Left lung (tissue), 14 donors: ENCODE data around the gene MMP2. TPM values are rescaled to one million over a fixed set of nuclear protein-coding genes. Genes with fewer than 3 reads are reported as not detected.

ENCODE experiments used
- ATAC-seq: fragments of 200-7000 bp; cut with Tn5 transposase; one replicate; pipeline ENCODE4 v1.9.1; 2020; ENCODE audit warnings: moderate library complexity
- DNase-seq, 4 donors: peaks; one replicate each; pipeline ENCODE4 v3.0.0-alpha.2; 2013 to 2020
- H3K27ac ChIP-seq, 2 donors: fragments of 200-600 bp; sonication (generic) in 1 of 2; one replicate each; pipeline versions ENCODE4 v1.5.0 to v1.8.0; 2020 to 2021
- H3K27me3 ChIP-seq, 2 donors: fragments of 200-600 bp; sonication (generic) in 1 of 2; one replicate each; pipeline versions ENCODE4 v1.5.0 to v1.8.0; 2020 to 2021
- H3K36me3 ChIP-seq, 2 donors: fragments of 200-600 bp; sonication (generic) in 1 of 2; one replicate each; pipeline versions ENCODE4 v1.5.0 to v1.8.0; 2020 to 2021
- H3K4me1 ChIP-seq, 2 donors: fragments of 200-600 bp; one replicate each; pipeline ENCODE4 v1.8.0; 2021
- H3K4me3 ChIP-seq, 2 donors: fragments of 200-600 bp; sonication (generic) in 1 of 2; one replicate each; pipeline versions ENCODE4 v1.5.0 to v1.8.0; 2020 to 2021; ENCODE audit warnings: mild to moderate bottlenecking in 1 of 2
- H3K9me3 ChIP-seq, 2 donors: fragments of 200-600 bp; sonication (generic) in 1 of 2; one replicate each; pipeline versions ENCODE4 v1.5.0 to v1.8.0; 2020 to 2021
- CTCF ChIP-seq, 2 donors: fragments of 200-600 bp; sonication (generic) in 1 of 2; IDR thresholded peaks; one replicate each; pipeline versions ENCODE4 v1.5.0 to v1.8.0; 2021; ENCODE audit warnings: antibody characterized with exemption in 2 of 2
- intact Hi-C, 2 donors: fragments of 100-400 bp; cut with DNase I; formaldehyde crosslinking; loops; one replicate each; pipeline versions ENCODE4 v1.11.2 to v1.14.2; 2022
- long read RNA-seq, 12 donors: library from polyadenylated mRNA in 2 of 12; unstranded in 2 of 12; transcript quantifications; one replicate each; pipeline ENCODE4 v2.0.0 and lab custom pipeline, GENCODE V29; 2019 to 2026
- polyA plus RNA-seq, 6 donors: library from polyadenylated mRNA; unstranded; fragments of 120-200 nt; gene quantifications; one replicate each; pipeline ENCODE4 v1.2.1, GENCODE V29; 2013; ENCODE audit not compliant: insufficient read length in 6 of 6
- total RNA-seq, 2 donors: library from RNA; stranded (reverse); fragmentation: NEBNext Ultra II Directional; extraction: Animal tissue kit (Norgen Biotek cat#: 25700); gene quantifications; one replicate each; pipeline ENCODE4 v1.2.1, GENCODE V29; 2021
- donor health status: DM: no; HTN: yes; CAD: no.
- donor health status: DM: no; HTN: no; CAD: no.

MMP2 gene
- total RNA-seq (100 to 1,000 TPM; 300 to 606 TPM), polyA plus RNA-seq (100 to 1,000 TPM; 542 to 677 (median 609) TPM)
- long read RNA-seq, donor 1, transcript MMP2-201 (13 exons, 3,741 nt), result major isoform, 109 of 223 reads
- long read RNA-seq, donor 1, partial matches to known transcripts, result 109 of 223 reads
- long read RNA-seq, donor 1, other reads (novel, unspliced or antisense), result 5 of 223 reads
- long read RNA-seq, donor 2, transcript MMP2-201 (13 exons, 3,741 nt), result major isoform, 112 of 265 reads
- long read RNA-seq, donor 2, partial matches to known transcripts, result 133 of 265 reads
- long read RNA-seq, donor 2, other reads (novel, unspliced or antisense), result 20 of 265 reads
- long read RNA-seq, donor 3, transcript MMP2-201 (13 exons, 3,741 nt), result major isoform, 112 of 123 reads
- long read RNA-seq, donor 3, partial matches to known transcripts, result 11 of 123 reads
- long read RNA-seq, donor 3, other reads (novel, unspliced or antisense), result 0 of 123 reads
- long read RNA-seq, donor 4, transcript MMP2-201 (13 exons, 3,741 nt), result major isoform, 16 of 40 reads
- long read RNA-seq, donor 4, partial matches to known transcripts, result 24 of 40 reads
- long read RNA-seq, donor 4, other reads (novel, unspliced or antisense), result 0 of 40 reads
- long read RNA-seq, donor 5, transcript MMP2-201 (13 exons, 3,741 nt), result major isoform, 97 of 241 reads
- long read RNA-seq, donor 5, partial matches to known transcripts, result 138 of 241 reads
- long read RNA-seq, donor 5, other reads (novel, unspliced or antisense), result 6 of 241 reads
- long read RNA-seq, donor 6, transcript MMP2-201 (13 exons, 3,741 nt), result major isoform, 87 of 124 reads
- long read RNA-seq, donor 6, partial matches to known transcripts, result 37 of 124 reads
- long read RNA-seq, donor 6, other reads (novel, unspliced or antisense), result 0 of 124 reads
- long read RNA-seq, donor 7, transcript MMP2-201 (13 exons, 3,741 nt), result major isoform, 48 of 54 reads
- long read RNA-seq, donor 7, partial matches to known transcripts, result 6 of 54 reads
- long read RNA-seq, donor 7, other reads (novel, unspliced or antisense), result 0 of 54 reads
- long read RNA-seq, donor 8, transcript MMP2-201 (13 exons, 3,741 nt), result major isoform, 138 of 156 reads
- long read RNA-seq, donor 8, partial matches to known transcripts, result 13 of 156 reads
- long read RNA-seq, donor 8, other reads (novel, unspliced or antisense), result 5 of 156 reads
- long read RNA-seq, donor 9, partial matches to known transcripts, result 0 of 1 reads
- long read RNA-seq, donor 9, other reads (novel, unspliced or antisense), result 0 of 1 reads
- long read RNA-seq, donor 10, transcript MMP2-201 (13 exons, 3,741 nt), result major isoform, 9 of 18 reads
- long read RNA-seq, donor 10, partial matches to known transcripts, result 8 of 18 reads
- long read RNA-seq, donor 10, other reads (novel, unspliced or antisense), result 1 of 18 reads
- long read RNA-seq, donor 11, result 0 reads
- long read RNA-seq, donor 12, transcript MMP2-201 (13 exons, 3,741 nt), result major isoform, 85 of 115 reads
- long read RNA-seq, donor 12, partial matches to known transcripts, result 30 of 115 reads
- long read RNA-seq, donor 12, other reads (novel, unspliced or antisense), result 0 of 115 reads

- H3K4me3 ChIP-seq, result peak within 1 kb of the TSS; percentile 41 to 45
- intact Hi-C loops, result no loop called here
- no peaks in the 10 kb centered on the region for H3K36me3 ChIP-seq
- TF ChIP-seq CTCF (IDR thresholded peaks at IDR 0.05), result no peak
- peaks cover 4 to 18% of the 10 kb centered on the region in 2 donors for H3K4me1 ChIP-seq
- peak; percentile 76 to 93 (median 80) for DNase-seq
- ATAC-seq, result peak; percentile 55
- no peaks in the 10 kb centered on the region for H3K9me3 ChIP-seq
- peak within 1 kb of the TSS; percentile 57 to 92 for H3K27ac ChIP-seq
- H3K27me3 ChIP-seq, result peaks cover 8 to 44% of the 10 kb centered on the region in 2 donors
These were observed at the start of gene MMP2 for GRCh38 chr16:55478827-55479429. Gene MMP2 (plus strand): TSS chr16:55479198. CDS start chr16:55479480, 282 bp downstream.

- no peak for ATAC-seq
- H3K4me1 ChIP-seq, result peaks cover 0 to 19% of the 10 kb centered on the region in 2 donors
- intact Hi-C loops, result no loop called here
- no peak for TF ChIP-seq CTCF (IDR thresholded peaks at IDR 0.05)
- no peak overlapping the region for H3K4me3 ChIP-seq
- H3K9me3 ChIP-seq, result no peaks in the 10 kb centered on the region
- H3K27me3 ChIP-seq, result no peaks in the 10 kb centered on the region
- no peaks in the 10 kb centered on the region for H3K36me3 ChIP-seq
- no peak overlapping the region for H3K27ac ChIP-seq
- DNase-seq, result no peak
These were observed 46.0 kb upstream of the MMP2 start for GRCh38 chr16:55433030-55433429.

GRCh38 chr16:55433535-55433934 is 45.5 kb upstream of the MMP2 start:
- peaks cover 0 to 24% of the 10 kb centered on the region in 2 donors for H3K4me1 ChIP-seq
- no peak for ATAC-seq
- no peaks in the 10 kb centered on the region for H3K36me3 ChIP-seq
- TF ChIP-seq CTCF (IDR thresholded peaks at IDR 0.05), result no peak
- H3K27ac ChIP-seq, result no peak overlapping the region
- no peaks in the 10 kb centered on the region for H3K27me3 ChIP-seq
- no peaks in the 10 kb centered on the region for H3K9me3 ChIP-seq
- intact Hi-C loops, result no loop called here
- H3K4me3 ChIP-seq, result no peak overlapping the region
- DNase-seq, result no peak

- Histone ChIP-seq H3K27me3 (no peaks in the 10 kb centered on the region), H3K27ac (no peak overlapping the region), H3K4me3 (no peak overlapping the region), H3K9me3 (no peaks in the 10 kb centered on the region), H3K4me1 (peaks cover 0 to 27% of the 10 kb centered on the region in 2 donors), H3K36me3 (no peaks in the 10 kb centered on the region)
- no peak for TF ChIP-seq CTCF (IDR thresholded peaks at IDR 0.05)
- DNase-seq (no peak), ATAC-seq (no peak)
- intact Hi-C loops, result no loop called here
These were observed 45.0 kb upstream of the MMP2 start for GRCh38 chr16:55434000-55434399.
